ENCODE measurements around the gene GAK.

The GAK gene

DNA sequence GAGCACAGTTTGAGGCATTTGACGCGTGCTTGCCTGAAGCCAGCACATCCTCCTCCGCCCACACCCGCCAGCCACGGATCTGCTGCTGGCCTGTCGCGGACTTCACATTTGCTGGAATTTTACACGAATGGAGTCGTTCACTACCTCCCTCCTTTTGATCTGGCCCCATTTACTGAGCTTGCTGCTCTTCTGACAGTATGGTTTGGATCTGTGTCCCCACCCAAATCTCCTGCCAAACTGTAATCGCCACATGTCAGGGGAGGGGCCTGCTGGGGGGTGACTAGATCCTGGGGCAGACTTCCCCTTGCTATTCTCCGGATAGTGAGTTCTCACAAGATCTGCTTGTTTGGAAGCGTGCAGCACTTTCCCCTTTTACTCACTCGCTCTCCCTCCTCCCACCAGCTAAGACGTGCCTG is 86.3 kb downstream of the GAK start:
- DNase-seq: no peak

- no peak for DNase-seq
These were observed 86.8 kb downstream of the GAK start for GRCh38 chr4:845233-845835.

DNA sequence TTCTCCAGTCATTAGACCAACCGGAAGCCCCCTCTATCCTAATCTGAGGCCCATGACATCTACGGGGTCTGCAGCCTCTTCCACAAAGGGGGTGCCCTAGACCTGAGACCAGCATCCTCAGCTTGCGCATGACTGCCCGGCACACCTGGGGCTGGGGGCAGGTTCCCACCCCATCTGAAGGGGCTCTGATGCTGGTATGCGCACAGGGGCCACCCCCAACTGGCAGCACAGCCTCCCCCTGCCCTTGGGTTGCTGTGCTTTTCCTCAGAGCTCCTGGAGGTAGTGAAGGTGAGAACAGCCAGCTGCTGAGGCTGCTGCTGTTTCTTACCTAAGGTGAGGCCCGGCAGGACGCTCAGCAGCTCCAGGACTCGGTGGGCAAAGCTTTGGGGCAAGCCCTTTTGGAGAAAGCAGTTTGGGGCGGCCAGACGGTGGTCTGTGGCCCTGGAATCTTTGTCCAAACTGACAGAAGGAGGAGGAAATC is 87.3 kb downstream of the GAK start:
- DNase-seq: no peak

DNA sequence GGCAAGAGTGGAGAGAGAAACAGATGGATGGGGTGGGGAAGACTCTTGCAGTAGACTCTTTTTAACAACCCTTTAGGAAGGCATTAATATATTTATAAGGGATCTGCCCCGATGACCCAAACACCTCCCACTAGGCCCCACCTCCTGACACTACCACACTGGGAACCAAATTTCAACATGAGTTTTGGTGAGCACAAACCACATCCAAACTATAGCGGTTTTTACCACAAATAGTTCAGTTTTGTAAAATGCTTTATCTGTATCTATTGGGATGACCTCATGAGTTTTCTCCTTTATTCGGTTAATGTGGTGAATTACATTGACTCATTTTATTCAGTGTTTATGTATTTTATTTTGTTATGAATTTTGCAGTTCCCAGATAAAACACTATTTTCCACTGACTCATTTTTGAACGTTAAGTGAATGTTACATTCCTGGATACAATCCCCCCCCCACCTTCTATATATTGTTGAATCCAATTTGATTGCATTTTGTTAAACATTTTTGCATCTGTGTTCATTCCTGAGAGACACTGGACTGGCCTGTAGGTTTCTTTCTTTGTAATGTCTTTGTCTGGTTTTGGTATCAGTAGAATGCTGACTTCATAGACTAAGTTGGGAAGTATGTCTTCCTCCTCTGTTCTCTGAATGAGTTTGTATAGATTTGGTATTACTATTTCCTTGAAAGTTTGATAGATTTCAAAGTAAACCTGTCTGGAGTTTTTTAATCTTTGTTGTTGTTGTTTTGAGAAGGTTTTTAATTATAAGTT is 92.3 kb downstream of the GAK start:
- DNase-seq: no peak

DNA sequence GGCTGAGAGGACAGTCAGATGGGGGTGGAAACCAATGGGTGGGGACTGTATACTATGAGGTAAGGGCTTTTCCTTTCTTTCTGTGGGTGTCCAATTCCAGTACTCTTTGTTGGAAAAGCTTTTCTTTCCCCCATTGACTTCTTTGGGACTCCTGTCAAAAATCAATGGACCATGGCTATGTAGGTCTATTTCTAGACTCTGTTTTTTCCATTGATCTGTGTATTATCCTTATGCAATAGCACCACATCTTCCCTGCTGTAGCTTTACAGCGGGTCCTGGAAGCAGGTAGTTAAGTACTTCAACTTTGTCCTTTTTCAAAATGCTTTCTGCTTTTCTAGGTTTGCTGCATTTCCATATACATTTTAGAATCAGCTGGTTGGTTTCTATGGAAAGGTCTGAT is 94.3 kb downstream of the GAK start:
- no peak for DNase-seq

- DNase-seq: no peak
These were observed 95.3 kb downstream of the GAK start for GRCh38 chr4:836750-837301.

- no peak for DNase-seq
These were observed 96.1 kb downstream of the GAK start for GRCh38 chr4:836003-836511.

DNA sequence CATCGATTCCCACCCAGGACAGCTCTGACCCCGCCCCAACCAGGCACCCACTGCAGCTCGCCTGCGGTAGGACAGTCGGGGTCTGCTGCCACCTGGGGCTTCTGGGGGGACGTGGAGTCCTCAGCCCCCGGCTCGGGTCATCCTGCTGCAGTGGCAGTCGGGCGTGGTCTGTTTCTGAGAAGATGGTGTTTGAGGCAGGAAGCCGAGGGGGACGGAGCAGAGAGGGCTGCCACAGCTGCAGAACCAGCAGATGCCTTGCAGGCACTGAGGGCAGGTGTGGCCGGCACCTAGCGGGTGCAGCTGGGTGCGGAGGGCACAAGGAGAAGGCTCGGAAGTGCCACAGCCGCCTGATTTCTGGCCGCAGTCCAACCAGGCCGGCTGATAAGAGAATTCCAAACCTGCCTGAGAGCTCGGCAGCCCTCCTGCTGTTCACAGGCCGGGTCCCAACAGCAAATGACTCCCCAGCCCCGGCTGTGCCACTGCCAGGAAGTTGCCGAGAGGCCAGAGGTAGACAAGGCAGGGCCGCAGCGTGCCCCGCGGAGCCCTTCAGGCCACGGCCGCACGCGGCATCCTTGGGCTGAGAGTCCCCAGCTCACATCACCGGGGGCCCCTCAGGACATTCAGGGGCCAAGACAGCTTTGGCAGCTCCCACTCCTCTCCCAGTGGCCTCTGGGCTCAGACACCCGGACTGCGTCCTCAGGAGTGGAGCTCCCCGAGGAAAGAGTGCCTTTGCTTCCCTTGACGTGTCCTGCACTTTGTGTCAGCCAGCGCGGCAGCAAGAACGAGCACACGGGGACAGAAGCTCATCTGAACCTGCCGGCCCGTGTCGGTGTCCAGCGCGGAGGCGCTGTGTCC is 96.7 kb downstream of the GAK start:
- DNase-seq: no peak

DNA sequence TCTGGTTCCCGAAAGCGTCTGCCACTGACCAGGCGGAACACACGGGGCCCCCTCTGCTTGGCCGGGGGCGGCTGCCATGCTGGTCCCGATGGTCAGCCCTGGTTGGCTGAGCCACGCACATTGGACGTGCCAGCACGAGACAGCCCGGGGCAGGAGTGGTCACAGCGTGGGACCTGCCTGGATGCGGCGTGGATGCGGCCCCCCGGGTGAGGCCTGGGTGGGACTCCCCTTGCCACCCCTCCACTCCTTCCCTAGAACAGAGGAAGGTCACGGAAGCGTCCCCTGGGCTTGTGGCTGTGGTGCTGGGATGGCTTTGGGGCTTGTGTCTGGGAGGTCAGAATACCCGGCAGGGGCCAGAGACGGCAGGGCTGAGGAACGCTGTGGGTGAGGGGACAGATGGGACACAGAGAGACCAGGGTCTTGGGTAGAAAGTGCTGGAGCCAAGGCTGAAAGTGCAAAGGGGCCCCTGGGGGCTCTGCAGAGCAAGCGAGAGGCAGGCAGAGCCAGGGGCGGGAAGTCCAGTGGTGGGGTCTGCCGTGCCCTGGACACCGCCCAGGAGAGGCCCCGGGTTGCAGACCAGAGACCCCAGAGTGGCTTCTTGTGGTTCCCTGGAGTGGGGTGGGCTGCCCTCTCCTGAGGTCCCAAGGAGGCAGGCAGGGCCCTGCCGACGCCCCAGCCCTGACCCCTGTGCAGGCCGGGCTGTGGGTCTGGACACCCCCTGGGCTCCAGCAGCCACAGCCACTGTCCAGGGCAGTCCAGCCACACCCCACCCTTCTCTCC is 97.6 kb downstream of the GAK start:
- no peak for DNase-seq

GRCh38 chr4:833731-834367 is 98.3 kb downstream of the GAK start:
- no peak for DNase-seq

- no peak for DNase-seq
These were observed 99.0 kb downstream of the GAK start for GRCh38 chr4:833156-833555.

DNA sequence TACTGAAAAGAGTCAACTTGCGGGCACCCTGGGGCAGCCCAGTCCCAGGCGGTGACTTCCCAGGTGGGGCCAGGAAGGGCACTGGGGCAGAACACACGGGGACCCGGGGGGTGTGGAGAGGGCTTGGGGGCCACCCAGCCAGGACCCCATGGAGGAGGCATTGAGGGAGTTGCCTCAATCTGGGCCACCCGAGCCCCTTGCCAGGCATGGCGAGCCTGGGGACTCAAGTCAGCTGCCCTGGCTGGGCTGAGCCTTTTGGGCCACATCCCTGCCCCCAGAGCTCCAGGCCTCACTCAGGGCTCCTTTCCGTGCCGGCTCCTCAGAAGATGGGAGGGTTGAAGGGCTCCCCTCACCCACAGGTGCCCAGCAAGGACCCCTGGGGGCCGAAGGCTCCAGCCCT is 99.6 kb downstream of the GAK start:
- no peak for DNase-seq

DNA sequence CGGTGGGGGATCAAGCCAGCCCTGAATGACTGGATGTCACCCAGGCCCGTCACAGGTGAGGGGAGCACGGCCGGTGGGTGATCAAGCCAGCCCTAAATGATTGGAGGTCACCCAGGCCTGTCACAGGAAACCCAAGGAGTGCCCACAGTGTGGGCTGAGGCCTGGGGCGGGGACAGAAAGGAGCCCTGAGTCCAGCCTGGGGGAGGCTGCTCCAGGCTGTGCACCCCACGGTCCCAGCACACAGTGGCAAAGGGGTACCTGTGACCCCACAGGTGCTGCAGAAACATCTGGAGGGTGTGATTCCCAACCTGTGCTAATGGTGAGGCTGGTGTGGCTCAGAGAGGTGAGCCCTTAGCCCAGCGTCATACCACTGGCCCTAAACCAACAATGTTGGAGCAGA is 100.0 kb downstream of the GAK start:
- no peak for DNase-seq

DNA sequence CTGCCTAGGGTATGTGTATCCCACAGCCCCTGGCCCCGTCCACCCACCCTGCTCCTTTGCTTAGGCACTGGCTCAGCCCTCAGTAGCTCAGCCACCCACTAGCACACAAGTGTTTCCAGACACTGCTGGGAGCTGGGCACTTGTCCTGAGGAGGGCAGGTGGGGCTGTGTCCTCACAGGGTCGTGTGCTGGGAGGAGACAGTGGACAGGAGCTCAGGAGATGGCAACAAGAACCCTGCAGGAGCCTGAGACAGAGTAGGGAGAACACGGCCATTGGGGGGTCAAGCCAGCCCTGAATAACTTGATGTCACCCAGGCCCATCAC is 100.7 kb downstream of the GAK start:
- no peak for DNase-seq

DNA sequence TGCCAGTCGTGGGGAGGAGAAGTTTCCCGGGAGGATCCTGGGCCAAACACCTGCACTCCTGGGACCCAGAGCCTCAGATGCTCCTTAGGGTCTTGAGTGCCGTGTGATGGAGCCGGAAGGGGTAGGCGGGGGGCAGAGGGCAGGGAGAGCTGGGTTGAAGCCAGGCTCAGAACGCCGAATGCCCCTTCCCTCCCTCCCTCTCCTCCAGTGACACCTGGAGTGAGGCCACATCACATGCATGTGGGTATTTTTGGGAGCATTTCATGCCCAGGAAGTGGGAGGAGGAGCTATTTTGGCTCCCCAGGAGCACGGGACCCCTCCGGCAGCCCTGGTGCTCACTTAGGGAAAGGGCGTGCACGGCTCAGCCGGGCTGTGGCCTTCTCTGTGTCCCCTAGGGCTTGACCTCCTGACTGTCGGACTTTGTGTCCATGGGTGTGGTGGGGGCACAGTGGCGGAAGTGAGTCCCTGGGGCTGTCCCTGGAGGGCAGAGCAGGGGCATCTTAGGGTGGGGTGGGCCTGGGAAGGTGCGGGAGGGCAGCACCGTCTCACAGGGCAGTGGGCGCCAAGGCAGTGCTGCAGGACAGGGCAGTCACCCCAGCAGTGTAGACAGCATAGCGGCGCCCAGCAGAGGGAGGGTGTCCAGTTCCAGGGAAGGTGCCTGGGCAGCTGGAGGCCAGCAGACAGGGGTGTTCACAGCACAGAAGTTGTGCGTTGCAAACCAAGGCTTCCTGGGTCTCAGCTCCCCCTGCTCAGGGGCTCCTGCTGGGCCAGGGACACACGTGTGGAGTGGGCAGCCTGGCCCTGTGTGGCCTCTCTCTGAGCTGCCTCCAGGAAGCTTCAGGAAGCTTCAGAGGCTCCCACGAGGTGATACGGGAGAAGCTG is 101.3 kb downstream of the GAK start:
- no peak for DNase-seq

DNA sequence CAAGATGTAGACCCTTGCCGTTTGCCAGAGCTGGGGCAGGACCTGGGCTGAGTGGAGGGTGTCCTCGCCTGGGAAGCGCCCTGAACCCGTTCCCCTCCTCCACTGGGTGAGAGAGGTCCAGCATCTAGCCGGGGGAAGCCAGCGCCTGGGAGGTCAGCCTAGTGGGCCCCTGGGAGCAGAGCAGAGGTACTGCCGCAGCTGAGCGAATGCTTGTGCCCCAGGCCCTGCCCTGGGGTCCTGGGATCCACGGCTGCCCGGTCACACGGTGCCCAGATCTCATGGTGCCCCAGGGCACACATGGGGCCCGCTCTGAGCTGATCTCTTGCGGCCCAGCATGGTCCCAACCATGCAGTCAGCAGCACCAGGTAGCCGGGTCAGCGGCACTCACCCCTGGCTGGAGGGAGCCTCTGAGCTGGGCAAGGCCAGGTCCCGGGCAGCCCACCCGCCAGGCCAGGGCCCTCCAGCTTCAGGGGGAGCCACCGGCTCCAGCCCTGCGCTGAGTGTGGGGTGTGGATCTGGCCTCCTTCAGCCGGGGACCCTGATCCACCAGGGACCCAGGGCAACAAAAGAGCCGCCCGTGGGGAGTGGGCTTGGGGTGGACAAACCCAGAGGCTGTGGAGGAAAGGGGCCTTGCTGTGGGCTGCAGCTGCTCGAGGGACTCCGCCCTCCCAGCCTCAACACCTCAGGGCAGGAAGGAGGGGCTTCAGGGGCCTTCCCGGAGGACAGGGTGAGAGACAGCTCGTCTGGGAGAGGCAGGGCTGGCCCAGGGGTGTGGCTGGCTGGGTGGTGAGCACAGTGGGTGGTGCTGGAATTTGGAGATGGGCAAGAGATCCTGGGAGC is 102.1 kb downstream of the GAK start:
- DNase-seq: no peak

GRCh38 chr4:829291-829690 is 102.8 kb downstream of the GAK start:
- no peak for DNase-seq

GRCh38 chr4:828641-829271 is 103.4 kb downstream of the GAK start:
- no peak for DNase-seq
